OCI-LY1 (cell line): ENCODE measurements around the gene ZDHHC16.

ENCODE experiments used
- H2AFZ ChIP-seq: fragments of 200-600 bp; sonication (generic), shearing (Covaris generic); 2 replicates; pipeline ENCODE4 v1.6.0; 2014; ENCODE audit warnings: antibody characterized with exemption, mild to moderate bottlenecking, low read length
- H3F3A ChIP-seq: fragments of 200-600 bp; sonication (generic), shearing (Covaris generic); 2 replicates; pipeline ENCODE4 v1.6.0; 2014; ENCODE audit warnings: mild to moderate bottlenecking, antibody characterized with exemption, low read length, moderate library complexity; ENCODE audit not compliant: insufficient read depth
- H3K27ac ChIP-seq: fragments of 200-600 bp; sonication (generic); 2 replicates; pipeline ENCODE4 v1.5.1; 2014; ENCODE audit warnings: low read length, mixed run types, mild to moderate bottlenecking, low read depth; ENCODE audit not compliant: poor library complexity, severe bottlenecking
- H3K27me3 ChIP-seq: fragments of 200-600 bp; sonication (generic); 2 replicates; pipeline ENCODE4 v1.6.0; 2014; ENCODE audit warnings: antibody characterized with exemption, mild to moderate bottlenecking, low read length, moderate library complexity; ENCODE audit not compliant: insufficient read depth
- H3K36me3 ChIP-seq: fragments of 200-600 bp; sonication (generic); 2 replicates; pipeline ENCODE4 v1.6.1; 2014; ENCODE audit warnings: mild to moderate bottlenecking, antibody characterized with exemption, low read length, moderate library complexity, mixed read lengths; ENCODE audit not compliant: insufficient read depth
- H3K4me1 ChIP-seq: fragments of 200-600 bp; sonication (generic); 2 replicates; pipeline ENCODE4 v1.5.1; 2014; ENCODE audit warnings: mild to moderate bottlenecking, low read length, moderate library complexity; ENCODE audit not compliant: insufficient read depth, severe bottlenecking
- H3K4me2 ChIP-seq: fragments of 200-600 bp; sonication (generic), shearing (Covaris generic); 2 replicates; pipeline ENCODE4 v1.6.1; 2014; ENCODE audit warnings: low read length
- H3K4me3 ChIP-seq: fragments of 200-600 bp; sonication (generic); 2 replicates; pipeline ENCODE4 v1.5.1; 2014; ENCODE audit warnings: low read length, low read depth, mild to moderate bottlenecking, mixed read lengths; ENCODE audit not compliant: poor library complexity, severe bottlenecking
- H3K79me2 ChIP-seq: fragments of 200-600 bp; shearing (Covaris generic); 2 replicates; pipeline ENCODE4 v1.6.1; 2016; ENCODE audit warnings: mixed run types, low read length, mixed read lengths; ENCODE audit not compliant: insufficient read depth
- H3K9ac ChIP-seq: fragments of 200-600 bp; sonication (generic), shearing (Covaris generic); 2 replicates; pipeline ENCODE4 v1.6.1; 2014; ENCODE audit warnings: mild to moderate bottlenecking, low read length, mixed read lengths
- H3K9me2 ChIP-seq: fragments of 200-600 bp; sonication (generic), shearing (Covaris generic); 2 replicates; pipeline ENCODE4 v1.6.1; 2014; ENCODE audit warnings: low read depth, mild to moderate bottlenecking, low read length, mixed read lengths
- H3K9me3 ChIP-seq: fragments of 200-600 bp; shearing (Covaris generic); 2 replicates; pipeline ENCODE4 v1.6.1; 2014; ENCODE audit warnings: low read length, mixed read lengths
- H4K20me1 ChIP-seq: fragments of 200-600 bp; sonication (generic), shearing (Covaris generic); 2 replicates; pipeline ENCODE4 v1.6.0; 2016; ENCODE audit warnings: mild to moderate bottlenecking, low read length; ENCODE audit not compliant: insufficient read depth
- CTCF ChIP-seq: fragments of 200-600 bp; sonication (generic), shearing (Covaris generic); IDR thresholded peaks from 2 replicates; pipeline ENCODE4 v1.5.1; 2017; ENCODE audit warnings: mild to moderate bottlenecking, antibody characterized with exemption, low read length, moderate library complexity, mixed read lengths
- EZH2 ChIP-seq: fragments of 200-600 bp; sonication (generic), shearing (Covaris generic); IDR thresholded peaks from 2 replicates; pipeline ENCODE4 v1.8.0; 2017; ENCODE audit warnings: borderline replicate concordance, mixed run types, mild to moderate bottlenecking, antibody characterized with exemption, low read length, moderate library complexity, mixed read lengths

The ZDHHC16 gene

GRCh38 chr10:97452352-97452751 lies 6.4 kb downstream of the ZDHHC16 start:
- Histone ChIP-seq H3K9ac (no peak overlapping the region), H3K9me2 (no peaks in the 10 kb centered on the region), H3K4me3 (no peak overlapping the region), H3K4me1 (peaks cover 9% of the 10 kb centered on the region), H3K4me2 (no peak overlapping the region), H3K27ac (no peak overlapping the region), H4K20me1 (no peaks in the 10 kb centered on the region), H3K9me3 (no peaks in the 10 kb centered on the region), H3K79me2 (peaks cover 2% of the 10 kb centered on the region; the same call in 1 of the 2 replicates), H3K36me3 (peaks cover 38% of the 10 kb centered on the region), H3K27me3 (no peaks in the 10 kb centered on the region), H2AFZ (no peak overlapping the region), H3F3A (no peaks in the 10 kb centered on the region)
- TF ChIP-seq EZH2 (no peak), CTCF (no peak)

- Histone ChIP-seq H3K27ac (no peak overlapping the region), H3K4me3 (no peak overlapping the region), H3K79me2 (no peaks in the 10 kb centered on the region), H3K9me3 (no peaks in the 10 kb centered on the region), H3K27me3 (no peaks in the 10 kb centered on the region), H4K20me1 (no peaks in the 10 kb centered on the region), H3K9ac (no peak overlapping the region), H3K4me1 (no peaks in the 10 kb centered on the region), H3K9me2 (no peaks in the 10 kb centered on the region), H2AFZ (no peak overlapping the region), H3F3A (no peaks in the 10 kb centered on the region), H3K4me2 (no peak overlapping the region), H3K36me3 (peaks cover 53% of the 10 kb centered on the region)
- no peak for TF ChIP-seq EZH2
- no peak for TF ChIP-seq CTCF
Observed at GRCh38 chr10:97454330-97455036, 8.5 kb downstream of the ZDHHC16 start.

GRCh38 chr10:97456034-97456685 lies 10.2 kb downstream of the ZDHHC16 start:
- no peak overlapping the region for H3K27ac ChIP-seq
- H3K36me3 ChIP-seq = peaks cover 70% of the 10 kb centered on the region

More at GRCh38 chr10:97456034-97456685, 10.2 kb downstream of the ZDHHC16 start:
- H4K20me1 ChIP-seq = no peaks in the 10 kb centered on the region
- H3K27me3 ChIP-seq = no peaks in the 10 kb centered on the region
- no peak overlapping the region for H3K9ac ChIP-seq
- no peak overlapping the region for H2AFZ ChIP-seq
- TF ChIP-seq CTCF = no peak
- no peak for TF ChIP-seq EZH2
- H3F3A ChIP-seq = no peaks in the 10 kb centered on the region
- H3K4me2 ChIP-seq = no peak overlapping the region
- no peak overlapping the region for H3K4me3 ChIP-seq
- no peaks in the 10 kb centered on the region for H3K9me3 ChIP-seq
- H3K79me2 ChIP-seq = no peaks in the 10 kb centered on the region
- no peaks in the 10 kb centered on the region for H3K4me1 ChIP-seq
- H3K9me2 ChIP-seq = no peaks in the 10 kb centered on the region
